Measurements from ENCODE around the gene TCERG1L. TPM values are rescaled to one million over a fixed set of nuclear protein-coding genes. Genes with fewer than 3 reads are reported as not detected.

The TCERG1L gene
- polyA plus RNA-seq, 1 donor from 2014 or later = 0.53 TPM

- H3K9me2 ChIP-seq (ENCODE audit: insufficient read depth, low read length) = no peaks in the 10 kb centered on the region
- H3K27ac ChIP-seq (ENCODE audit: low read length) = no peak overlapping the region
- H4K20me1 ChIP-seq (ENCODE audit: insufficient read depth) = no peaks in the 10 kb centered on the region
- H3K9me3 ChIP-seq (ENCODE audit: low read length) = no peaks in the 10 kb centered on the region
- no peak overlapping the region for H3K4me2 ChIP-seq (ENCODE audit: low read length)
- no peak overlapping the region for H3K9ac ChIP-seq (ENCODE audit: low read length)
- no peak overlapping the region for H2AFZ ChIP-seq (ENCODE audit: low read depth, low read length)
- no peak overlapping the region for H3K4me3 ChIP-seq (ENCODE audit: low read length)
- H3F3A ChIP-seq (ENCODE audit: insufficient read depth, low read length, poor library complexity, severe bottlenecking) = no peaks in the 10 kb centered on the region
- H3K36me3 ChIP-seq (ENCODE audit: insufficient read depth, low read length) = no peaks in the 10 kb centered on the region
- TF ChIP-seq EP300 (conservative IDR thresholded peaks at IDR 0.05; ENCODE audit: poor library complexity, severe bottlenecking) (no peak), MXI1 (conservative IDR thresholded peaks at IDR 0.05; ENCODE audit: poor library complexity, severe bottlenecking) (no peak), REST (IDR thresholded peaks at IDR 0.05; ENCODE audit: borderline replicate concordance) (no peak)
- no peaks in the 10 kb centered on the region for H3K79me2 ChIP-seq (replicated peaks; ENCODE audit: insufficient read depth, low read length)
- no peaks in the 10 kb centered on the region for H3K27me3 ChIP-seq (ENCODE audit: insufficient read depth, low read depth, low read length)
These were observed 153.6 kb downstream of the TCERG1L start for GRCh38 chr10:131157899-131158298.

GRCh38 chr10:131155876-131156230, 155.7 kb downstream of the TCERG1L start:
- TF ChIP-seq EZH2 (IDR thresholded peaks at IDR 0.05; ENCODE audit: borderline replicate concordance, insufficient read depth, low read length, poor library complexity, severe bottlenecking) (no peak), MXI1 (conservative IDR thresholded peaks at IDR 0.05; ENCODE audit: poor library complexity, severe bottlenecking) (no peak), REST (IDR thresholded peaks at IDR 0.05; ENCODE audit: borderline replicate concordance) (no peak), POLR2AphosphoS5 (IDR thresholded peaks at IDR 0.05) (no peak), CTCF (IDR thresholded peaks at IDR 0.05; ENCODE audit: poor library complexity, severe bottlenecking) (peak; percentile 34), EP300 (conservative IDR thresholded peaks at IDR 0.05; ENCODE audit: poor library complexity, severe bottlenecking) (peak; percentile 22)
- Histone ChIP-seq H3K27ac (ENCODE audit: low read length) (no peak overlapping the region), H3K9me3 (ENCODE audit: low read length) (no peaks in the 10 kb centered on the region), H3K9ac (ENCODE audit: low read length) (no peak overlapping the region), H3K4me3 (ENCODE audit: low read length) (no peak overlapping the region), H4K20me1 (ENCODE audit: insufficient read depth) (no peaks in the 10 kb centered on the region), H3K79me2 (replicated peaks; ENCODE audit: insufficient read depth, low read length) (no peaks in the 10 kb centered on the region), H3K4me2 (ENCODE audit: low read length) (no peak overlapping the region), H3K27me3 (ENCODE audit: insufficient read depth, low read depth, low read length) (no peaks in the 10 kb centered on the region), H3K9me2 (ENCODE audit: insufficient read depth, low read length) (no peaks in the 10 kb centered on the region), H3K36me3 (ENCODE audit: insufficient read depth, low read length) (no peaks in the 10 kb centered on the region), H3F3A (ENCODE audit: insufficient read depth, low read length, poor library complexity, severe bottlenecking) (no peaks in the 10 kb centered on the region), H2AFZ (ENCODE audit: low read depth, low read length) (no peak overlapping the region)
